T-helper 2 cell treated with Interferon-gamma antibody and Interleukin-4, amounts not matched to agents 5 μg/mL and 100 μg/mL, for 36 hours (primary cell): ENCODE measurements around the gene LYPLAL1.
"Not testable (repeated sequence)": the region's sequence is repeated elsewhere in the genome, so short reads cannot be mapped to it uniquely, and the experiment has no call there.

Experiments
- DNase-seq: peaks from one replicate; pipeline ENCODE4 v3.0.0; 2021; ENCODE audit warnings: low spot score
- H3K27ac Mint-ChIP-seq: one replicate; pipeline ENCODE4 v1.8.0; 2021; ENCODE audit warnings: mild to moderate bottlenecking, mixed read lengths
- H3K27me3 Mint-ChIP-seq: one replicate; pipeline ENCODE4 v1.8.0; 2021; ENCODE audit warnings: low read depth, mixed read lengths
- H3K36me3 Mint-ChIP-seq: one replicate; pipeline ENCODE4 v1.8.0; 2021; ENCODE audit warnings: low read depth, mixed read lengths
- H3K4me1 Mint-ChIP-seq: one replicate; pipeline ENCODE4 v1.8.0; 2021; ENCODE audit warnings: low read depth, mixed read lengths
- H3K4me3 Mint-ChIP-seq: one replicate; pipeline ENCODE4 v1.8.0; 2022; ENCODE audit warnings: mild to moderate bottlenecking, moderate library complexity, mixed read lengths
- H3K9me3 Mint-ChIP-seq: one replicate; pipeline ENCODE4 v1.8.0; 2021; ENCODE audit warnings: mixed read lengths

Gene LYPLAL1

DNA sequence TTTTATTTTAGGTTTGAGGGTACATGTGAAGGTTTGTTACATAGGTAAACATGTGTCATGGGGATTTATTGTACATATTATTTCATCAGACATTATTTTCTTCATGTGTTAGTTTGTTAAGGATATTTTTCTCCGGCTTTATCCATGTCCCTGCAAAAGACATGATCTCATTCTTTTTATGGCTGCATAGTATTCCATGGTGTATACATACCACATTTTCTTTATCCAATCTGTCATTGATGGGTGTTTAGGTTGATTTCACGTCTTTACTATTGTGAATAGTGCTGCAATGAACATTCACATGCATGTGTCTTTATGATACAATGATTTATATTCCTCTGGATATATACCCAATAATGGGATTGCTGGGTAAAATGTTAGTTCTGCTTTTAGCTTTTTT, 76.8 kb downstream of the LYPLAL1 start:
- not testable (repeated sequence) for H3K27ac Mint-ChIP-seq, H3K4me3 Mint-ChIP-seq, H3K9me3 Mint-ChIP-seq, DNase-seq, H3K4me1 Mint-ChIP-seq, H3K27me3 Mint-ChIP-seq, H3K36me3 Mint-ChIP-seq

DNA sequence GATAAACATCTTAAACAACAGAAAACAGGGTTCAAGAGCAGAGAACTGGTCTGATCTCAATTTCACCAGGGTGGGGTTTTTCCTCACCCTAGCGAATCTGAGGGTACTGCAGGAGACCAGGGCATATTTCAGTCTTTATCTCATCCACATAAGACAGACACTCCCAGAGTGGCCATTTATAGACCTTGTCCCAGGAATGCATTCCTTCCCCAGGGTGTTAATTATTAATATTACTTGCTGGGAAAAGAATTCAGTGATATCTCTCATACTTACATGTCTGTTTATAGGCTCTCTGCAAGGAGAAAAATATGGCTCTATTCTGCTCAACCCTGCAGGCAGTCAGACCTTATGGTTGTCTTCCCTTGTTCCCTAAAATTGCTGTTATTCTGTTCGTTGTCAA, 84.1 kb downstream of the LYPLAL1 start:
- H3K36me3 Mint-ChIP-seq: no peaks in the 10 kb centered on the region
- H3K4me3 Mint-ChIP-seq: no peak overlapping the region
- no peak for DNase-seq
- H3K27me3 Mint-ChIP-seq: no peaks in the 10 kb centered on the region
- no peak overlapping the region for H3K27ac Mint-ChIP-seq
- H3K9me3 Mint-ChIP-seq: peaks cover 5% of the 10 kb centered on the region
- no peaks in the 10 kb centered on the region for H3K4me1 Mint-ChIP-seq

DNA sequence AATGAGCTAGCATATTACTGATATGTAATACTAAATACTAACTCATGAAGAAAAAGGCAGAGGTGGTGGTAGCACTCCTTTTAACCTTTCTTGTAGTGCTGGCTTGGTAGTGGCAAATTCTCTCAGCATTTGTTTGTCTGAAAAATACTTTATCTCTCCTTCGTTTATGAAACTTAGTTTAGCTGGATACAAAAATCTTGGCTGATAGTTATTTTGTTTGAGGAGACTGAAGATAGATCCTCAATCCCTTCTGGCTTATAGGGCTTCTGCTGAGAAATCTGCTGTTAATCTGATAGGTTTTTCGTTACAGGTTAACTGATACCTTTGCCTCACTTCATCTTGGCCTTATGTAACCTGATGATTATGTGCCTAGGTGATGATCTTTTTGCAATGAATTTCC, 87.8 kb downstream of the LYPLAL1 start:
- Mint-ChIP-seq H3K4me3 (no peak overlapping the region), H3K9me3 (peaks cover 5% of the 10 kb centered on the region), H3K4me1 (no peaks in the 10 kb centered on the region), H3K27me3 (no peaks in the 10 kb centered on the region), H3K27ac (no peak overlapping the region), H3K36me3 (no peaks in the 10 kb centered on the region)
- DNase-seq: no peak
